Activated T-helper 1 cell treated with anti-CD3 and anti-CD28 coated beads, Interleukin-2, amount 50 U/mL, for 16 hours (primary cell): Measurements from ENCODE around the gene GPC6.

Experiments used
- DNase-seq, 2 donors: peaks; one replicate each; pipeline ENCODE4 v3.0.0-alpha.2; 2020; ENCODE audit warnings: low read depth in 1 of 2, low spot score in 1 of 2

Gene GPC6

DNA sequence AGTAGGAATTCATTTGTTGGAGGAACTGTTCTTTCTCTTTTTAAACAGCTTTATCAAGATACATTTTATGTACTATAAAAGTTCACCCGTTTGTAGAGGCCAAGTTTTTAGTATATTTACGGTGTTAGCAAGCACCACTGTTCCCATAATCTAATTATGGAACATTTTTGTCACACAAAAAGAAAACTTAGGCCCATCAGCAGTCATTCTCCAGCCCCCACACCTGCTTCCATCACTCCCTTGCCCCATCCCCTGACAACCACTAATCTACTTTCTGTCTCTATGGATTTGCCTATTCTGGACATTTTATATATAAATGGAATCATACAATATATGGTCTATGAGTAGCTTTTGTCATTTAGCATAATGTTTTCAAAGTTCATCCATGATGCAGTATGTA is 787.9 kb downstream of the GPC6 start:
- no peak for DNase-seq

DNA sequence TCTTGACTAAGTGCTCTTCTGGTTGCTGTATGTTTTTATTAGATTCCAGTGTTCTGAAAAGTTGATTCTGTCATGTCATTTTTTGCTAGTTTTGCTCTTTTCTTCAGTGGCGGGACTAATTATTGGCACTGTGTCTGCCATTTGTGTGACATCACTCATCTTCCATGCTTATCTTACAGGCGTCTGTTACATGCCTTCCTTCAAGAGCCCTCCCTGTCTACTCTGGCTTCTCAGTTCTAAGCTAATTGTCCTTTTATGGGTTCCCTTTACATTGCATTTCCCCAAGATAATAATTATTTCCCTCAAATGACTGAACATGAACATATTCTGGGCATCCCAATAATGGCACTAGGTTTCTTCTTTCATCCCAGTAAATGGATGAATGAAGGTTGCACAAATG is 793.8 kb downstream of the GPC6 start:
- DNase-seq = no peak

DNA sequence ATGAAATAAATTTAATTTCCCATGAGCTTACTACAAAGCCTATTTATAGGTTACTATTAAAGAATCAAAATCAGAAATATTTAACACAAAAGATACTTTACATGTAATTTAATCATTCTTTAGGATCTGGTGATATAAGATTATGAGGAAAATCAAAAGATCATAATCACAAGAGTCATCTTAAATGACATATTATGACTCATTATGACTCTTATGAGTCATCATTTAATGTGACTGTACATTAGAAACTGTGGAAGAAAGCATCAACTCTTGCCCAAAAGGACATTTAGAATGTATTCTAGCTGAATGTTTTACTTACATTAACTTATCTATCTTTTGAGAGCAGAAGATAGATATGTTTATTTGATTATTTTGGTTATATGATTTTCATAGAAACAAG is 794.2 kb downstream of the GPC6 start:
- no peak for DNase-seq

DNA sequence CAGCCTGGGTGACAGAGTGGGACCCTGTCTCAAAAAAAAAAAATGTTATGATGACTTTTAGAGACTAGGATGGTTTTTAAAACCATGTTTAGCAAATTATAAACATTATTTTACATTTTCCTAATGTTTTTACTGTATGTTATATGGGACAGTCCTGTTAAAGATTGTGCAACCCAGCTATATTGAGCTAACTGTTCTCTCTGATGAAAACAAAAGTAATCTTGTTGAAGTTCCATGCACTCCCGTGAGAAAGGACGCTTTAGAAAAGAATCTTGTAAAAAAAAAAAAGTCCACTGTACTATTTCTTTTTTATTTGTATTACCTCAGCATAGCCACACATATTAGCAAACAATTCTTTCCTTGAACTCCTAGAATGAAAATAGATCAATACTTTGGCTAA is 801.6 kb downstream of the GPC6 start:
- no peak for DNase-seq

DNA sequence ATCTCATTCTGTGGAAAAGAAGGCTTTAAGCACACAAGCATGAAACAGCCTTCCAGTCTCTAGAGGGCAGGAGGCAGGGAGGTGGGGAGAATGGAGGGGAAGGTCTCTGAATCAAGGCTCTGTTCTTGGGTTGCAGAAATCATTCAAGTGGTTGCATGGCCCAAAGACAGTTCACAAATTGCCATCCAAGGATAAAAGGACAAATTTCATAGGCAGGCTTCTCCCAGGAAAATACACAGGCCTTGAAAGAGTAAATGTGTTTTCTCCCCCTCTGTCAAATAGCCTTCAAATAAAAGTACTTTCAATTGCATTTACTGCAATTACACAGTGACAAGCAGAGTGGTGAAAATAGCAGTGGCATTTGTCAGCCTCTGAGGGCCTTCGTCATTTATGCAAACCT is 802.0 kb downstream of the GPC6 start:
- no peak for DNase-seq

DNA sequence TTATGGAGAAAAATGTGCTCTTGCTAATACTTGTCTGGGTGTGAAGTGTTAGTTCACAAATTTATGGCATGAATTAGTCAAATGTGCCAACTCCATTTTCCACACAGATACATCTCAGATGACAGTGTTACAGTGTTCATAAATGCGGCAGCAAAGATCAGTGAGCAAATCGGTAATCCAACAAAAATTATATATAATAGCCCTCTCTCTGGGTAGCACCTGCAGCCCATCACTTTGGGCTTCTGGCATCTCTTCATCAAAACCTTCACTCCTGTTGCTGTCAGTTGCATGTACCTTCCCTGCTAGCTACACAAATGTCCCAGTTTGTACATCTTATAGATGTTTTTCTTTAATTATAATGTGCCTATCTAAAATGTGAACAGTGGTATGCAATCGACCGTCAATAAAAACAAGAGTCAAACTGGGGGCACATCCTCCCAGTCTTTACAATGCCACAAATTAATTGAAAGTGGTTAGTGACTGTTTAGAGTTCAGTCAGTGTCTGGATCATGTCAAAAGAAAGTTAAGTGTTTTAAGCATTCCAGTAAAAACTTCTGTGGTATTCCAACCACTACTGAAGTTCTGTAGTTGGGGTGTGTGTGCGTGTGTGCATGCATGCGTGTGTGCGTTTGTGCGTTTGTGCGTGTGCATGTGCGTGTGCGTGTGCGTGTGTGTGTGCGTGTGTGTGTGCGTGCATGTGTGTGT is 804.0 kb downstream of the GPC6 start:
- no peak for DNase-seq

DNA sequence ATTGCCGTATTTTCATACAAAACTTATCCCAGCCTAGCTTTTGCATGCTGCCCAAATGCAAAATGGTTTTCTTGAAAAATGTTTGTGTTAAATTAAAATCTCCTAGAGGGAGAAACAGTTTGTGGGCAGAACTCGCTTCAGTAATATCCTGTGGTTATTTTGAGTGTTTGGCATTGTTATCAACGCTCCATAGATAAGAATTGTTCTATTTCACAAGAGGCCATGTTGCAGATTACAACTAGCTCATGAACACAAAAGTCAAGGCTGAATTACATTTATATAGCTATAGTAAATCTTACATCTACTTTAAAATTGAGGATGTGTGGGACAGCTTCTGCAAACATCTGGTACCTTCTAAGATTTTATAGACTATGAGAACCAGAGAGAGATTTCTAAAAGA is 805.0 kb downstream of the GPC6 start:
- DNase-seq = no peak

DNA sequence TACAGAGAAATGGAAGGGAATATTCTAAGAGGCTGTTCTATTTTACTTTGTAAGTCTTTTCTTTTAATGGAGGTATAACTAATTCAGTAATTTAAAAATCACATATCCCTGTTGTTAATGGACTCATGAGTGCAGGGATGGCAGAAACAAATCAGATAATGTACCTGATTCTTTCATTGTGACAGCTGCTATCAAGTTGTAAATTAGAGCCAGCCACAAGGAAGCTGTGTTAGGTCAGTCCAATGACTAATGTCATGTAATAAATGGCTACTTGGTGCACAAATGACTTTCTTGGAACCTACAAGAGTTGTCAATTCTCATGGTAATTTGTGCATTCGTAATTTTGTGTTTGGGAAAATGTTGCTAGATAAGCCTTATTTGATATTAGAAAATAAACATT is 806.5 kb downstream of the GPC6 start:
- DNase-seq = no peak

DNA sequence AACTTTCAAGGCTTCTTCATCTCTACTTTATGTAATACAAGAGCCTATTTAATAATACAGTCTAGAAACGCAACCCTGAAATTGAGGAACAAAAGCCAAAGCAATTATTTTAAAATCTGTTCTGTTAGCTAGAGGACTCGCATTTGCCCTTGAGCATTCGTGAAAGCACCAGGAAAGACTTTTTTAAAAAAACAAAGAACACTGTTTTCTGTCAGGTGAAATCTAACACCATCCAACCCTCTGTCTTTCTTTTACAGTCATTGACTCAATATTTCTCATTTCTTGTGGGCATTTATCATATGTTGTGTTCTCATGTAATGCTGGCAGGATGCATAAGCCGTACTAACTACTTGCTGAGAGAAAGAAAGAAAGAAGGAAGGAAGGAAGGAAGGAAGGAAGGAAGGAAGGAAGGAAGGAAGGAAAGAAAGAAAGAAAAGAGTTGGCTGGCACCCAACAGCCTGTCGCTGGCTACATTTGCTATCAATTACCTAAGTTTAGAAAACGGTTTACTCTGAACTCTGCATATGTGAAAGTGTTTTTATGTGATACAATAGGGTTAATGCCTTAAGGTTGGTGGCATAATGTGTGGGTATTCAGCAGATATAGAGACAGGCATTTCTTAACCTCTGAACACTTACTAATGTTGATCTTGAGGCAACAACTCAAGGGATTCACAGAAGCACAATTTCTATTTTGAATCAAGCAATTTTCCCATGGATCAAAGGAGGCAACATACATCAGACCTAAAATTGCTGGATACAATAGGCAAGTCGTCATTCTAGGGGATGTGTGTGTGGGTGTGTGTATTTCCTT is 807.4 kb downstream of the GPC6 start:
- no peak for DNase-seq

DNA sequence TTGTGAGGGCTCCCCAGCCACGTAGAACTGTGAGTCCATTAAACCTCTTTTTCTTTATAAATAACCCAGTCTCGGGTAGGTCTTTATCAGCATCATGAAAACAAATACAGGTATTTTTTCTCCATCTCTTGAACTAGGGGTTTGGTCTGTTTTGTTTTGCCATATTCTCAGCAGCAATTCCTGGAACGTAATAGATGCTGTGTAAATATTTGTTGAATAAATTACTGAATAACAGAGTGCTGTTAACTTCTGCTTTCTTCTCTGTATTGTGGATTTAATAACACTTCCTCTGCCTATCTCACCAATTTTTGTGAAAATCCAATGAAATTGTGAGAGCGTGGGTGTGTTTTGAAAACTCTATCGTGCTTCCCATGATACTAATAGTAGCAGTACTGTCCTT is 823.4 kb downstream of the GPC6 start:
- no peak for DNase-seq

DNA sequence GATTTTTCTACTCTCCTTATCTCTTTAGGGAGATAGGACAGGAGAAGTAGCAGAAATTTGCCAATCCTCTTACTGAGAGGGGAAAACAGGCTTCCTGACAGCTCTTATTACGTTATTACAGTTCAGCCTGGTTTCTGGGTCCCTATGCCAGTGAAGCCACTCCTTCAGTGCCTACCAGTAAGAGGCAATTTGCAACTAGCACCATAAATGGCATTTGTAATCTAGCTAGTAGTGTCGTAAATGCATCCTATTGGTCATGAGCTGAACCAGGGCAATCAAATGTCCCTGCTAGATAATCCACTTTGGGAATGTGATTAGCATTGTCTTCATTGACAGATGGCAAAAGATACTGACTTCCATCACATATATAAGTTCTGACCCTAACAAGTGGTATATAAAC is 824.1 kb downstream of the GPC6 start:
- DNase-seq = no peak

DNA sequence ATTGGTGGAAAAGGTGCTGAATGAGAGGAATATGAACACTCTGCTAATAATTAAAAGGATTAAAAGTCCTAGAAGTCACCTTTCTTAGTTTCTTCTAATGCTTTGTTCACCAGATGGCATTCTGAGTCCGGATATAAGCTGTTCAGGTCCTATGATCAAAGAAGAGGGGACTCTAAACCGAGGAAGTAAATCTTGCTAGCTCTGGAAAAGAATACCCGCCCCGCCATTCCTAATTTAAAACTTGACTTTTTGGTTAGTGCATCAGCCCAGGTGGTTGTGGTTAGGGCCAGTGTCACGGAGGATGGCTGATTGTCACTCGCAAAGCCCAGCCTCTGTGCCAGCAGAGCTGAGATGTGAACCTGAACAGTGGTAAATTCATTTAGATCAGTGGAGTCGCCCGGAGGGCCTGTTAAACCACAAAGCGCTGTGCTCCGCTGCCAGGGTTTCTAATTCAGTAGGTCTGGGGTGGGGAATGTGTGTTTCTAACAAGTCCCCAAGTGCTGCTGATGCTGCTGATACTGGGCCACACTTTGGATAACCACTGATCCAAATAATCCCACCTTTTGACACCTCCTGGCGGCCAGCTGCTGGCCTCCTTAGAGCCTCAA is 827.5 kb downstream of the GPC6 start:
- DNase-seq = no peak

DNA sequence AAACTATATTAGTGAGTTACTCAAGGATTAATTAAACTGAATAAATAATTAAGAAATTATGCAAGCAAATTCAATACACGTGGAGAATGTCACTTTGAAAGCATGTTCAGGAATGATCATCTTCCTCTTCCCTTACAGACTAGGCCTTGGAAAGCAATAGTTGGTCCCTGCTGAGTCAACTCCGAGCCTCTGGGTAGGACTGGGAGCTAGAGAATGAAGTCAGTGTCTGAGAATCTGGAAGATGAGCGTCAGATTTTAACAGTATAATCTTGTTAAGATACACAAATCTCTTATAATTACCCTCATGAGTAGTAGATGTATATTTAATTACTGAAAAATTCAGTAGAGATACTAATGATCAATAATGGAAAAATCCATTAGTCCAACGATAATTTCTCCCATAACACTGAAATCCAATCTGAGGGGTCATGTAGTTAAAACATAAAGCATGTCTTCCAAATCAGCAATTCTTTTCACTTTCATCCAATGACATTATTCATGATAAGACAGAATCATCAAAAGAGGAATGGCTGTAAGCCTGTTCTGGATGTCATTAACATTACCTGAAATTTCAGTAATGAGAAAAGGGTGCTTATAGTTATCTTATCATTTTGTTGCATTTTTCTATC is 829.9 kb downstream of the GPC6 start:
- no peak for DNase-seq

DNA sequence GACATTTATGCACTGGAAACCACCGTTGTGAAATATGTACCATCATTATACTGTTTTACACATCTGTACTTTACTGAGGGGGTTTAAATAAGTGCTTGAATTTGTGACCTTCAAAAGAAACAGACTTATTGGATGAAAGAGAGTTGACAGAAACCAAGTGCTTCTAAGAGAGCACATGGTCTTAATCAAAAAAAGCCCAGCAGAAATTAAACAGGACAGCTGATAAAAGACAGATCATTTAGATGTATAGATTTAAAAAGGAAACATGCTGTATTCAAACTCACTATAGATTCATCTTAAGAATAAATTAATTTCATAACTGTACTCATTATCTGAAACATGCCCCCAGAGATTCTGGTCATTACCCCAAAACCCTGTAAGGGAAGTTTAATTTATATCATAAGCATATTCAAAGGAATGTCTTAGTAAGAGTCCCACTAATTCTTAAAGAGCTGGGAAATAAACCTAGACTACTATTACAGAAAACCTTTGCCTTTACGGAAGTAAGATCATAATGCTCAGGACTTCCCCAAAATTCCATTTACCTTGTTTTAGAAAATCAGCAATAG is 831.1 kb downstream of the GPC6 start:
- no peak for DNase-seq

DNA sequence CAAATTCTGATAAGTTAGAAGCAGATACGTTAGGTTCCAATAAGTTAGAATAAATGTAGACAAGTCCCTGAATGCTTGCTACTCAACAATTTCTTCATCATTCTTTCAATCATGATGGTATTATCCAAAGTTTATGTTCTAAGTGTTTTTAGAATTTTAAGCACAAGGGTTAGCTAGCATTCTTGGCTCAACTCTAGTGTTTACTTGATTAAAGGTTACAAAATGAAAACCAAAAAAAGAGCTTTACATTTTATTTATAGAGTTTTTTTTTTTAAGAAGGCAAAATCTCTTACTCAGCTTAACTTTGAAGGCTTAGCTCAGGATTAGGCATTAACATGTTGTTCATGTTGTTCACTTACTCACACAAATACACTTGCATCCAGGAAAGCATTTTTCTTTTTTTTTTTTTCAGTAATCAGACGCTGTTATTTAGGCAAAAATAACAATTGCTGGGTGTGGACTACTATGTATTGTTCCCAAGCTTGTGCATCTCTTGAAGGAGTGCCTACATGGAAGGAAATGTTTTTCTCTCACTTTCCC is 832.3 kb downstream of the GPC6 start:
- no peak for DNase-seq

DNA sequence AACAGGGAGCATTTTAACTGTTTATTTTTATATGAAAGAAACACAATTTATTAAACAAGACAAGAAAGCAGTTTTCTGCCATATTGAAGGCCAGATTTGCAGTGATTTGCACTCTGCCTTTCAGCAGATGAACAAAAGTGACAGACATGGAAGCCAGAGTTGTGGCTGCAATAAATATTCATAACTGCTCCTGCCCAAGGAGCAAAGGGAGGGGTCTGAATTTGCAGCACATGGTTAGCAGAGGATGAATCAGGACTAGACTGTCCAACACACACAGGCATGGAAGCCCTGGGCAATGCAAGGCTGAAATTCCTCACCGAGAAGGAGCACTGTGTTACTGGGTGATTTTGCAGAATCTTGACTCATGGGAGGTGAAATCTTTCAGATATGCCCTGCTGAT is 834.7 kb downstream of the GPC6 start:
- no peak for DNase-seq

DNA sequence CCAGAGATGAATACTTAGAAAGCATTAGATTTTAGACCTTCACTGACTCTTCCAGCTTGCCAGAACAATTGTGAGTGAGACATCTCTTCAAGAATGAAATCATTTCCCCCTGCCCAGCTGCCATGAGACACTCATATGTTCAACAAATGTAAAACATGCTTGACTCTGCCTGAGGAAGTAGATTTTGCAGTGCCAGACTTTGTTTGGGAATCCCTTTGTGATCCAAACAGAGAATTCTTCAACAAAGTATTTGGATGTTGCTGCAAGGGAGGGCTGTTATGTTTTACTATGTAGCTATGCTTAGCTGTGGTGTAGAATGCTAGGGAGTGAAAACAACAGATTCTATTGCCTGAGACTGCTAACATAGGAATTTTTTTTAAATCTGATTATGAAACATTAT is 836.5 kb downstream of the GPC6 start:
- no peak for DNase-seq

DNA sequence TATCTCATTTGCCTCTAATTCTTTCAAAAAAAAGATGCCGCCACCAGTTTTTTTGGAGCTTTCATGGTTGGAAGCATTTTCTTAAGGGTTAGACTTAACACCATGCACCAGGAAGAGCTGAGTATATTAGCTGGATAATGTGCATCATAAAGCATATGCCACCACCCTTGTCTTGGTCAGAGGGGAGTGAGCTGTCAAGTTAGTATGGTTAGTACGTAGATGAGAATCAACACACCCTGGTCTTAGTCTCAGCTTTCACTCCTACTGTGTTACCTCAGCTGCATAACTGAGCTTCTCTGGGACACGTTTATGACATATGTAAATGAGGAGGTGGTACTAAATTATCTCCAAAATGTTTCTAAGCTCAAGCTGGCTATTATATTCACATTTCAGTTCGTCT is 837.2 kb downstream of the GPC6 start:
- DNase-seq = no peak

DNA sequence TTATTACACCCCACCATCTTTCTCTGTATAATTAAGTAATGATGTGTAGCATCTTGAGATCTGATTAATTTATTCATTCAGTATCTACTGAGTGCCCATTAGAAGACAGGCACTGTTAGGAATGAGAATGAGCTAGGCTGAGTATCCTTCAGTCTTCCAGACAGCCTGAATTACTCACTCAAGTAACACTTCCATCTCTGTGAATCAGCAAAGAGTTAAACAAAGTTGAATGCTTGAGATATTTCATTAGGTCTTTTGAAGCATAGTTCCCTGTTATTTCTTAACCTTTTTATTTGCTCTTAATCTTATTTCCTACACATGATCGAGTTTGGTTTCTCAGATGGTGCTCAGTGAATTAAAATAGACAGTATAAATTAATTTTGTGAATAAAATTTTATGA is 839.1 kb downstream of the GPC6 start:
- no peak for DNase-seq

DNA sequence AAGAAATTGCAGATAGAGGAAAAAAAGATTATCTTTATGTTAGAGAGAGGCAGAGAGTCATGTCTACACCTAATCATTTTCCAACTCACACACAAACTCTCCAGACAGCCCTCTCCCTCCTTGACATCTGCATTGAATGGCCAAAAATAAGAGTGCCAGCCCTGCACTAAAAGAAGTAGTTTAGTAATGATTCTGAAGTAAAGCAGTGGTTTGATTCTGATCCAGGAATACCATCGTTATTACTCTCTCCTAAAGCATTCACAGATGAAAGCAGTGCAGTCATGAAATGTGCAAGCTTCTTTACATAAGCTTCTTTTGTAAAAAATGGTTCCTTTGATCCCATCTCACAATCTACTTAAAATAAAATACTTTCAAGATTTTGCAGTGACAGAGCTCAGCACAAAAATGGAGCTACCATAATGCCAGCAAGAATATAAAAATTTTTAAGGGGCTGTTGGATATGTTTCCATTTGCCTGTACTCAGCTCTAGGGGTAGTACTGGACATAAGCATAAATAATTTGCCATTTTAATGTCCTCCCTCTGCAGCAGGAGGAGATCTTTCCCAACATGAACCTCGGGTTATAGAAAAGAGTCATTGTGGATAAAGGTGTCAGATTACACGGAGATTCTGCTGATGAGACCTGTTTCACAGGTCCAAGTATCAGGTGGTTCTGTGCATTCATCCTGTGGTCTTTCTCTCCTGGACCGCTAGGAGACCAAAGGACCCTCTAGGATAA is 846.6 kb downstream of the GPC6 start:
- no peak for DNase-seq

DNA sequence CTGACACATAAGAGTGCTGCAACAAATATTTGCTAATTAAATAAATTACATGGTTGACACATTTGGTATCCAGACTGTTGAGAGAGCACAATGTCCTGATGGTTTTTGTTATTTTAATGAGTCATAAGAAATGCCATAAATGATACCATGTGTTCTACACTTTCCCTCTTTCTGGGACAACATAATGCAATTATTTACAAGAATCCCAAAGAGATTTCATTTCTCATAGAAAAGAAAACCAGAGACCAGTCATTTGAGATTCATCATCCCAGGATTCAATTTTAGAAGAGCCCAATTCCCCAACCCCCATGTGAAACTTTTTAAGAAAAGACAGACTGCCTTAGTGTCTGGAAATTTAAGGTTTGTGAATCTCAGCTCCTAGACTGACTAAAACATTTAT is 853.3 kb downstream of the GPC6 start:
- no peak for DNase-seq
